Measurements from ENCODE around the gene UBASH3B. TPM values are rescaled to one million over a fixed set of nuclear protein-coding genes. Genes with fewer than 3 reads are reported as not detected.

UBASH3B gene, protein sequence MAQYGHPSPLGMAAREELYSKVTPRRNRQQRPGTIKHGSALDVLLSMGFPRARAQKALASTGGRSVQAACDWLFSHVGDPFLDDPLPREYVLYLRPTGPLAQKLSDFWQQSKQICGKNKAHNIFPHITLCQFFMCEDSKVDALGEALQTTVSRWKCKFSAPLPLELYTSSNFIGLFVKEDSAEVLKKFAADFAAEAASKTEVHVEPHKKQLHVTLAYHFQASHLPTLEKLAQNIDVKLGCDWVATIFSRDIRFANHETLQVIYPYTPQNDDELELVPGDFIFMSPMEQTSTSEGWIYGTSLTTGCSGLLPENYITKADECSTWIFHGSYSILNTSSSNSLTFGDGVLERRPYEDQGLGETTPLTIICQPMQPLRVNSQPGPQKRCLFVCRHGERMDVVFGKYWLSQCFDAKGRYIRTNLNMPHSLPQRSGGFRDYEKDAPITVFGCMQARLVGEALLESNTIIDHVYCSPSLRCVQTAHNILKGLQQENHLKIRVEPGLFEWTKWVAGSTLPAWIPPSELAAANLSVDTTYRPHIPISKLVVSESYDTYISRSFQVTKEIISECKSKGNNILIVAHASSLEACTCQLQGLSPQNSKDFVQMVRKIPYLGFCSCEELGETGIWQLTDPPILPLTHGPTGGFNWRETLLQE
- 6.5 TPM for total RNA-seq

DNA sequence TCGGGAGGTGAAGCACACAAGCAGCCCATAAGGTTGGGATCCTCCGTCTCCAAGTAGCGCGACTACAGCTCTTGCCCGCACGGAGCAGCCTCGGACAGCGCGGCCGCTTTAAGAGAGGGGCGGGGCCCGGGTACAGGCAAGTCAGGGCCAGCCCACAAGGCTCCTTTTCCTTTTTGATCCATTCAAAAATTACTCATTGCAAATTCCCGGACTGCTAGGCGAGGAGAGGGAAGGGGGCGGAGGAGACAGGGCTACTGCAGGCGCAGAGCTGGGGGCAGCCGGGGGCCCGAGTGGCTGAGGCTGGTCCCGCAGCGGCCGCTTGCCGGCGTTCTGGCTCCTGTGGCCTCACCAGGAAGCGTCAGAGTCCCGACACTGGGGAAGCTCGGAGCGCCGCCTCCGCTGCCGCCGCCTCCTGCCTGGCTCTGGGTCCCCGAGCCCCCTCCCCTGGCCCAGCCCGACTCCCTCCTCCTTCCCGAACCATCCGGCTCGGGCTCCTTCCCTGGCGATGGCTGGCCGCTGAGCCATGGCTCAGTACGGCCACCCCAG is at the start of gene UBASH3B:
TSS of gene UBASH3B (plus strand) at position 196 of the 546 bp plus-strand sequence. CDS start at position 524, 328 bp downstream.

Other genes with a start within 250 kb of the UBASH3B start
- gene CRTAM, start 182.8 kb downstream of the UBASH3B start, total RNA-seq: 0.66 TPM
- gene JHY, start 227.0 kb downstream of the UBASH3B start, total RNA-seq: 6.2 TPM